Stimulated activated CD4-positive, alpha-beta T cell treated with anti-CD3 and anti-CD28 coated beads, Interleukin-12 subunit alpha, Interleukin-12 subunit beta, amount 100 ng/mL, for 4 hours (primary cell): ENCODE results near the gene TBL1X.

ENCODE experiments used
- DNase-seq: peaks from one replicate; pipeline ENCODE4 v3.0.0-alpha.2; 2020

TBL1X gene

DNA sequence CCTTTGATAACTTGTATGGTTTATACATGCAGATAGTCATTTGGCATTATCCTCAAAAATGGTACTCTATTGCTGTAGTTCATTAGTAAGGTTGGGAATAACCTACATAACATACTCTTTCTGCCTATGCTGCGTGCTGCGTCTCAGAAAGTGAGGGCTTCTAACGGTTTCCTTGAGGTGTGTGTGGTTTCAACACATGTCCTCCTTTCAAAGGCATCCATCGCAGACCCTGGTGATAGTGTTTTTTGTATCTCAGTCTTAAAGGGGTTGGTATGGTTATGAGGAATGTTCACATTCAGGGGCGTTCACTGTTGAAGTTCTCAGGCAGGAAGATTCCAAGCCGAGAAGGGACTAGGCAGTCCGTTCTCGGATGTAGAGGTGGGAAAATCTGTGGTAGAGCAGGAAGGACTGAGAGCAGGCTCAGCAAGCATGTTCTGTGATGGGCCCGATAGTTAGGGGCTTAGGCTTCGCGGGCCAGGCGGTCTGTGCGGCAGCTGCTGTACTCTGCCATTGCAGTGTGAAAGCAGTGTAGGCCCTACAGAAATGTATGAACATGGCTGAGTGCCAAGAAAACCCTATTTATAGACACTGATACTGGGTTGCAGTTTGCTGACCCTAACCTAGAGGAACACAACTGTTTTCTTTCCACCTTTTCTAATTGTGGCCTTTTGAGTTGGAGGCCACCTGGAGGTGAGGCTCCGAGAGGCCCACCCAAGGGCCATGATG lies 177.6 kb downstream of the TBL1X start:
- DNase-seq = no peak

GRCh38 chrX:9643807-9644206 lies 178.9 kb downstream of the TBL1X start:
- DNase-seq = no peak

DNA sequence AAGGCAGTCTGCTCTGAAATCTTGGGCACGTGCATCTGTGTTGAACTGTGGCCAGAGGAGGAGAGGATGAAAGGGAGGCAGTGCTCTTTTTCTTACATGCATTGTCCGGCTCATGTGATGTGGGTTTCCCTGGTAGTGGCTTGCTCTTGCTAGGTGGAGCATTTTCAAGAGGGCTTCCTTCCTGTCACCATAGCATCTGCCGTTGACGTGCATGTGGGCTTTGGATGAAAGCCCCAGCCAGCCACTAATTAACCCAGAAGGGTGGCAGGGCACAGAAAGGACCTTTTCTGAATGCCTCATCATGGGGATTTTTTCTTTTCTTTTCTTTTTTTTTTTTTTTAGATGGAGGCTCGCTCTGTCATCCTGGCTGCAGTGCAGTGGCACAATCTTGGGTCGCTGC lies 179.5 kb downstream of the TBL1X start:
- DNase-seq = no peak

DNA sequence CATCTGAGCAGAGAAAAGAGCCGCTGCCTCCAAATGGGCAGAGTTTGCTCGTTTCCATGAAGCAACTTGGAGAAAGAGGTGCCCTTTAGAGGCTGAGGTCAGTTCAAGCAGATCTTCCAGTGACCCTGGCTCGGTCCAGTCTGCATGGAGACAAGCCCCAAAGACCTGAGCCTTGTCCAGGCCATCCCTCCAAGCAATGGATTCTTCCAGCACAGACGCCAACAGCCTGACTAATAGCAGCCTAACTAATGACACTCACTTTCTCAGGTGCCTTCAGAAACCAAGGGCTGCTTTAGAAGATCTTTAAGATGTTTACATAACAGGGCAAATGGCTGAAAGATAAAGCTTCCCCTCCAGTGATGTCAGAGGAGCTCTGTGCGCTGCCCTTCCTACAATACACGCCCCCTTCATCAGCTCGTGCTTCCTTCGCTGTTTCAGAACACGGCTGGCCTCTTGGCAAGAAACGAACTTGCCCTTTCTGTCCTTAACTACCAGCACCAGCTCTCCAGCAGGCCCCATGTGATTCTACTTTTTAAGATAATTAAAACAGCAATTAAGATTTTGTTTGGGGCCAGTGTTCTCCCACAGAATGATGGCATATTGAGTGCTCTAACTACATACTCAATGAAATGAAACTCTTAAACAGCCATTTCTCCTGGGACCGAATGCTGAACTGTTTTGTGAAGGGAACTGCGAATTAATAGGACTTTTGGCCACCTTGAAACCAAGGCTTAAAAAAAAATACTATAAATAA lies 181.8 kb downstream of the TBL1X start:
- DNase-seq = no peak

DNA sequence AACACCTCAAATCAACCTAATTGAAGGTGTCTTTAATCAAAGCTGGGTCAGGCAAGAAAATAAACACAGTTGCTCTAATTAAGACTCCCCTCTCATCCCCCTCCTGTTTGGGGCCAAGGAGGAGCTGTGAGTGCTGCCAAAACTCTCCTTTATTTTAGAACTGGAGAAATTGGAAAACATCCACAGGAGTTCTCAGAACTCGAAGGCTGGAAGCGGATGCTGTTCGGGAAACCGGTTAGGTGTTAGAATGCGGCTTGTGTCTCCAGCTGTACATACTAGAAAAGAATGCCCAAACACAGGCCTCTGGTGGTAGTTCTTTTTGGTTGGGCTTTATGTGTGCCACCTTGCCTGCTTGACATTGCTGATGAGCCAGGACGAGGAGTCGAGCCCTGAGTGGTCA lies 182.6 kb downstream of the TBL1X start:
- DNase-seq = no peak

DNA sequence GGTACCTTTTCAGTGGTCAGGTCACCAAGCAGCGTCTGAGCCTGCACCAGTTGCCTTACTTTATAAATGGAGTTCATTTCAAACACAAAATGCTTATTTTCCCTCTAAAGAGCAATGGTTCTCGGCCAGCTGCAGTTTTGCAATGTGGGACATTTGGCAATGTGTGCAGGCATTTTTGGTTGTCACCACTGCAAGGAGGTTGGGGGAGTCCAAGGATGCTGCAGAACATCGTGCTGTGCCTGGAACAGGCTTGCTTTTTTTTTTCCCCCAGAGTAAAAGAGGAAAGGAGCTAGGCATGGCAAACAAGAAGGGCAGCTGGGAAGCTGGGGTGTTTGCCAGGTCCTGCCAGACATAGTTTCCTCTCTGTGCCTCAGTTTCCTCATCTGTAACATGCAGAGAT lies 185.2 kb downstream of the TBL1X start:
- DNase-seq = no peak

DNA sequence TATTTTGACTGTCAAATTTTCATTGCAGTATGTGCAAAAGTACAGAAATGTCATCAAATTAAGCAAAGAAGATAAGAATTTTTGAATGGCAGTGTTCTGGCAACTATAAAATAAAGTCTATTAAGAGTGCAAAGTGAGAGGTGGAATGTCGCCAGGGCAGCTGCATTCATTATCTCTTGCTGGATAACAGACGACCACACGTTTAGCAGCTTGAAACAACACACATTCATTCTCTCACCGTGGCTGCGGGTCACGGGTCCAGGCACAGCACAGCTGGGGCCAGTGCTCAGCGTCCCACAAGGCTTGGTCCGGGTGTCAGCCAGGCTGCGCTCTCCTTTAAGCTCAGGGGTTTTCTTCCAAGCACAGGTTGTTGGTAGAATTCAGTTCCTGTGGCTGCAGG lies 186.9 kb downstream of the TBL1X start:
- no peak for DNase-seq

GRCh38 chrX:9654929-9655328 lies 190.1 kb downstream of the TBL1X start:
- no peak for DNase-seq

GRCh38 chrX:9656277-9656676 lies 191.4 kb downstream of the TBL1X start:
- DNase-seq = no peak

GRCh38 chrX:9656871-9657270 lies 192.0 kb downstream of the TBL1X start:
- DNase-seq = no peak

DNA sequence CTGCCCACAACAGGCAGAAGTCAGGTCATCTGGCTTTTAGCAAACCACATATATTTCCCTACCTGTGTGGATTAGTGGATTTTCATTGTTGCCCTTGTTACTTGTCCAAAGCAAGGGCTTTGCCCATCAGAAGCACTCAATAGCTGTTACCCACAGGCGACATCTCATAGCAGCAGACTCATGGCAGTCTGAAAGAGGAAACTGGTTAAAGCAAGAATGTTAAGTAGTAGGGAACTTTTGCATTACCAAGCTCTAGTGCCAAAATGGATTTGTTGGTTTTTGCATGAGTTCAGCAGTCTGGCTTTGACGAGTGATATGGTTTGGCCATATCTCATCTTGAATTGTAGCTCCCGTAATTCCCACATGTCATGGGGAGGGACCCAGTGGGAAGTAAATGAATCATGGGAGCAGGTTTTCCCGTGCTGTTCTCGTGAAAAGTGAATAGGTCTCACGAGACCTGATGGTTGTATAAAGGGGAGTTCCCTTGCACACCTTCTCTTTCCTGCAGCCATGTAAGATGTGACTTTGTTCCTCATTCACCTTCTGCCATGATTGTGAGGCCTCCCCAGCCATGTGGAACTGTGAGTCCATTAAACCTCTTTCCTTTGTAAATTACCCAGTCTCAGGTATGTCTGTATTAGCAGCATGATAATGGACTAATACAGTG lies 192.9 kb downstream of the TBL1X start:
- no peak for DNase-seq

DNA sequence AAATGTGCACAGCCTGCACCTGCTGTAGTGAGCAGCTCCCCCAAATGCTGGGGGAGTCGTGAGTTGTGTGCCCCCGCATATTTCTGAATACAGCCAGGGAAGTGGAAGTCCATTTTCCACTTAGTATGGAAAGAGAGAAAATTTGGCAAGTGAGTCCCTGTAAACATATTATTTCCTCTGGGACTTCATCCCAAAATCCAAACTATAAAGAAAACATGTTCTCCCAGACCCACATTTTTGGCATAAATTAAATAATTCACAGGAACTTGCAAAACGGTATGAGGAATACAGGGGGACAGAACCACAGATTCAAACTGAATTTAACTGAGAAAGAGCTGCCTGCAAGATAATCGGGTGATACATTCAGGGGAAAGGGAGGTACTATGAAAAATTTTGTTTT lies 193.6 kb downstream of the TBL1X start:
- no peak for DNase-seq

GRCh38 chrX:9659571-9660195 lies 194.8 kb downstream of the TBL1X start:
- no peak for DNase-seq

- DNase-seq = no peak
These were observed 197.3 kb downstream of the TBL1X start for GRCh38 chrX:9662148-9662547.

DNA sequence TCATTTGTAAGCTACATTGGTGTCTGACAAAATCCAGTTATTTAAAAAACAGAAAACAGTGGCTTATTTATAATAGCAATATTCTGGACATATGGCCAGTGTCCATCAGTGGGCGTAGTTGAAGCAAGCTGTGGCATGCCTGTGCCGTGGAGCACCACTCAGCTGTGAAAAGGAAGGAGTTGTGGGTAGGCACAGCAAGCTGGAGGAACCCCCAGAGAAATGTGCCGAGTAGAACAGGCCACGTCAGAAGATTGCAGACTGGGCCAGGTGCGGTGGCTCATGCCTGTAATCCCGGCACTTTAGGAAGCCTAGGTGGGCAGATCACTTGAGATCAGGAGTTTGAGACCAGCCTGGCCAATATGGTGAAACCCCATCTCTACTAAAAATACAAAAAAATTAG lies 198.4 kb downstream of the TBL1X start:
- no peak for DNase-seq

GRCh38 chrX:9664224-9664623 lies 199.4 kb downstream of the TBL1X start:
- no peak for DNase-seq

- no peak for DNase-seq
These were observed 200.3 kb downstream of the TBL1X start for GRCh38 chrX:9665113-9665512.

- DNase-seq = no peak
These were observed 203.7 kb downstream of the TBL1X start for GRCh38 chrX:9668537-9668936.

- DNase-seq = no peak
These were observed 205.4 kb downstream of the TBL1X start for GRCh38 chrX:9670136-9670814.

DNA sequence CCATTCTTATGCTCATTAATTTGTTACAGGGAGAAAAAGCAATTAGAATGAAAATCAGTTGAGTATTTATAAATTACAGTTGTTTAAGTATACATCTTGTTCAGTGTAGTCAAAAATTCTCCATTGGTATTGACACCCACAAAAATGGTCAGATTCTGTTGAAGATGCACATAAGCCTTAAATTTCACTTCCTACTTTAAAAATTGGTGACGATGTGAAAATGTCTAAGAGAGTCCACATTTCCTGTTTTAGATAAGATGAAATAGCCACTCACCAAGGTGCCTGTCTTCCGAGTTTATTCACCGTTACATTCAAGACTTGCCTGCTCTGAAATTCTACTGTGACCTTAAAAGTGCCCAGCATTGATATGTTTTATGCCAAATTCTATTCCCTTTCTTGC lies 207.1 kb downstream of the TBL1X start:
- no peak for DNase-seq

- DNase-seq = no peak
These were observed 211.4 kb downstream of the TBL1X start for GRCh38 chrX:9676306-9676705.

DNA sequence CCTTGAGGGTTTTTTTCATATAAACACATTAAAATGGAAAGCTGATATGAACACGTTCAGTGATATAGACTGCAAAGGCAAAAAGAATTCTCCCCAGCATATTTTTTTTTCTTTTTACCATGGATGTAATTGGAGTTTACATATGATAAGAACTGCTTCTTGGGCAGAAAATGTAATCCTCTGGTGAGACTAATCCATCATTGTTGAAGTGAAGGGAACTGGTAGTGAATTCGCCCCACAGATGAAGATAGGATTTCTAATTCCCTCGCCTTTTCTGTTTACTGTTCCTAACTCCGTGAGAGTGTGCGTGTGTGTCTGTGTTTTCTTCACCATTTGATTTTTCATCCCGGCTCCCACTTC lies 211.9 kb downstream of the TBL1X start:
- DNase-seq = no peak

- peak; percentile 3 for DNase-seq
These were observed 212.4 kb downstream of the TBL1X start for GRCh38 chrX:9677098-9677739.
